Measurements from ENCODE around the gene FAM210A. TPM values are rescaled to one million over a fixed set of nuclear protein-coding genes. Genes with fewer than 3 reads are reported as not detected.
"Not testable (repeated sequence)": the region's sequence is repeated elsewhere in the genome, so short reads cannot be mapped to it uniquely, and the experiment has no call there.

The FAM210A gene
- total RNA-seq, 1 donor from 2014 or later = 19.6 TPM

DNA sequence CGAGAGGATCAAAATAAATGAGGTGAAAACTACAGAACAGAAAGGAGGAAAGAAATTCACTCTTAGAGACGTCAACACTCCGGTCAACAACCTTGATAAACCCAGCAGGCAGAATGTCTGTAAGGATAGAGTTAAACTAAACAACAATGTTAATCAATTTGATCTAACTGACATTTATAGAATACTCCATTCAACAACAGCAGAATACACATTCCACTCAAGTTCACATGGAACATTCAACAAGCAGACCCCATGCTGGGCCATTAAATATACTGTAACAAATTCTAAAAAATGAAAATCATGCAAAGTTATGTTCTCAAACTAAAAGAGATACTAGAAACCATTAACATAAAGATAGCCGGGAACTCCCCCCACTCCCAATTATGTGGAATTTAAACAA, 41.8 kb downstream of the FAM210A start:
- H3K4me3 Mint-ChIP-seq (ENCODE audit: unreplicated experiment) = no peak overlapping the region
- peaks cover 30% of the 10 kb centered on the region for H3K4me1 Mint-ChIP-seq (ENCODE audit: low read depth)
- DNase-seq (ENCODE audit: low spot score) = no peak
- TF ChIP-seq, protein P1, sequence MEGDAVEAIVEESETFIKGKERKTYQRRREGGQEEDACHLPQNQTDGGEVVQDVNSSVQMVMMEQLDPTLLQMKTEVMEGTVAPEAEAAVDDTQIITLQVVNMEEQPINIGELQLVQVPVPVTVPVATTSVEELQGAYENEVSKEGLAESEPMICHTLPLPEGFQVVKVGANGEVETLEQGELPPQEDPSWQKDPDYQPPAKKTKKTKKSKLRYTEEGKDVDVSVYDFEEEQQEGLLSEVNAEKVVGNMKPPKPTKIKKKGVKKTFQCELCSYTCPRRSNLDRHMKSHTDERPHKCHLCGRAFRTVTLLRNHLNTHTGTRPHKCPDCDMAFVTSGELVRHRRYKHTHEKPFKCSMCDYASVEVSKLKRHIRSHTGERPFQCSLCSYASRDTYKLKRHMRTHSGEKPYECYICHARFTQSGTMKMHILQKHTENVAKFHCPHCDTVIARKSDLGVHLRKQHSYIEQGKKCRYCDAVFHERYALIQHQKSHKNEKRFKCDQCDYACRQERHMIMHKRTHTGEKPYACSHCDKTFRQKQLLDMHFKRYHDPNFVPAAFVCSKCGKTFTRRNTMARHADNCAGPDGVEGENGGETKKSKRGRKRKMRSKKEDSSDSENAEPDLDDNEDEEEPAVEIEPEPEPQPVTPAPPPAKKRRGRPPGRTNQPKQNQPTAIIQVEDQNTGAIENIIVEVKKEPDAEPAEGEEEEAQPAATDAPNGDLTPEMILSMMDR (IDR thresholded peaks at IDR 0.05) = no peak
- H3K27me3 Mint-ChIP-seq (ENCODE audit: low read depth) = no peaks in the 10 kb centered on the region
- no peaks in the 10 kb centered on the region for H3K9me3 Mint-ChIP-seq (ENCODE audit: low read depth)
- H3K27ac Mint-ChIP-seq (ENCODE audit: unreplicated experiment) = no peak overlapping the region
- peaks cover 1% of the 10 kb centered on the region for H3K36me3 Mint-ChIP-seq (ENCODE audit: low read depth)

DNA sequence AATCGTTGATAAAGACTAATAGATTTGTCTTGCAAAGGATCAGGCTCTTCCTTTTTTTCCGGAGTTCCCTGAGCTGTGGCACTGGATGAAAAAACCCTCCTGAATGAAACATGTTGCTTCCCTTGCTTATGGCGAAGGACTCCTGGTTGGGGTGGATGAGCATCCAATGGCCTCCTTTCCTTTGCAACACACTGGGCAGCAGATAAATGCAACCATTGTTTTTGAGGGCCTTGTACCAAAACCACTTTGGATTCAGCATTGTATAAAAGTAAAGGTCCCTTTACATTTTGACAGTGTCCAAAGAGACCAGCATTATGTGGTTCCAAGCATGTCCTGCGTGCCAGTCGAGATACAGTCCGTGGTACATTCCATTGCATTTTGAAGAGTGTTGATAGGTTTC, 44.7 kb downstream of the FAM210A start:
- DNase-seq (ENCODE audit: low spot score) = no peak
- Mint-ChIP-seq H3K27me3 (ENCODE audit: low read depth) (no peaks in the 10 kb centered on the region), H3K4me1 (ENCODE audit: low read depth) (peaks cover 41% of the 10 kb centered on the region), H3K4me3 (ENCODE audit: unreplicated experiment) (no peak overlapping the region), H3K27ac (ENCODE audit: unreplicated experiment) (no peak overlapping the region), H3K36me3 (ENCODE audit: low read depth) (peaks cover 2% of the 10 kb centered on the region), H3K9me3 (ENCODE audit: low read depth) (peaks cover under 1% of the 10 kb centered on the region)
- TF ChIP-seq, protein P1 (IDR thresholded peaks at IDR 0.05) = no peak

DNA sequence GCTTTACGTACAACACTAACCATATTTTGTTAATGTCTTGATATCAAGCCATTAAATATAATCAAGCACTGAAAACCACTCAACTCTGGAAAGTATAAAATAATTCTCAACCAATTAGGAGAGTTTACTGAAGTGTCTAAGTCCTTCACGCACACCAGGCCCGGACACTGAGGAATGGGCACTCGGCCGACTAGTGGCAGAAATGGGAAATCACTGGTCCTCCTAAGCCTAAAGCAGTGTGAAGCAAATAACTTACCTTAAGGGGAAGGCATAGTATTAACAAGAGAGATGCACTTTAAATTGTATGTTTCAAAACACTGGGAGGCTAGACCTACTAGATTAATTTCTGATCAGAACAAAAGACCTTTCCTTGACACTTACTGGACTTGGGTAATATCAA, 45.7 kb downstream of the FAM210A start:
- Mint-ChIP-seq H3K27ac (ENCODE audit: unreplicated experiment) (no peak overlapping the region), H3K4me3 (ENCODE audit: unreplicated experiment) (no peak overlapping the region), H3K36me3 (ENCODE audit: low read depth) (peaks cover 4% of the 10 kb centered on the region), H3K27me3 (ENCODE audit: low read depth) (no peaks in the 10 kb centered on the region), H3K9me3 (ENCODE audit: low read depth) (peaks cover 5% of the 10 kb centered on the region), H3K4me1 (ENCODE audit: low read depth) (peaks cover 35% of the 10 kb centered on the region)
- DNase-seq (ENCODE audit: low spot score) = no peak
- TF ChIP-seq, protein P1 (IDR thresholded peaks at IDR 0.05) = peak; percentile 74

DNA sequence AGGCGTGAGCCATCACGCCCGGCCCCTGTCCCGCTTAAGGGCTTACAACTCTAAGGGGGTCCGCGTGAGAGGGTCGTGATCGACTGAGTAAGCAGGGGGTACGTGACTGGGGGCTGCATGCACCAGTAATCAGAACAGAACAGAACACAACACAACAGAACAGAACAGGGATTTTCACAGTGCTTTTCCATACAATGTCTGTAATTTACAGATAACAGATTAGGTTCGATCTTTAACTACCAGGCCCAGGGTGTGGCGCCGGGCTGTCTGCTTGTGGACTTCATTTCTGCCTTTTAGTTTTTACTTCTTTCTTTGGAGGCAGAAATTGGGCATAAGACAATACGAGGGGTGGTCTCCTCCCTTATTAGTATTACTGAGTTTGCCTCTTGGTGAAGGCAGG, 49.0 kb downstream of the FAM210A start:
- H3K36me3 Mint-ChIP-seq (ENCODE audit: low read depth); H3K27ac Mint-ChIP-seq (ENCODE audit: unreplicated experiment); H3K9me3 Mint-ChIP-seq (ENCODE audit: low read depth); H3K27me3 Mint-ChIP-seq (ENCODE audit: low read depth); H3K4me3 Mint-ChIP-seq (ENCODE audit: unreplicated experiment); DNase-seq (ENCODE audit: low spot score): not testable (repeated sequence)
- H3K4me1 Mint-ChIP-seq (ENCODE audit: low read depth) = peaks cover 27% of the 10 kb centered on the region

DNA sequence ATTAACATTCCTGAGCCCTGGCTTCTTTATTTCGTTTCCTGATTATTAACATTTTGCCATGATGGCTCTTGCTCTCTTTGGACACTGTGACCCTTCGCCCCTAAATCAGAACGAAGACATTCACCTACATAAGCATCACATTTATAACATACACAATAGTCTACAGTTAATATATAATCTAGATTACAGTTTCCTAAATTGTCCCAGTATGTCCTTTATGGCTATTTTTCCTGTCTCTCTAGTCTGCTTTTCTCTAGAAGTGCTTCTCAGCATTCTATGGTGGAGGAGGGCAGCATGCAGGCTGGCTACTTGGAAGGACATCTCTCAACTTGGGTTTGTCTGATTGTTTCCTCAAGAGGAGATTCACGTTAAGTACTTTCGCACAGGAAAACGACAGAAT, 49.9 kb downstream of the FAM210A start:
- Mint-ChIP-seq H3K27ac (ENCODE audit: unreplicated experiment) (peak overlapping the region; percentile 27), H3K4me1 (ENCODE audit: low read depth) (peaks cover 30% of the 10 kb centered on the region), H3K4me3 (ENCODE audit: unreplicated experiment) (no peak overlapping the region), H3K27me3 (ENCODE audit: low read depth) (no peaks in the 10 kb centered on the region), H3K9me3 (ENCODE audit: low read depth) (peaks cover 5% of the 10 kb centered on the region), H3K36me3 (ENCODE audit: low read depth) (peaks cover 4% of the 10 kb centered on the region)
- TF ChIP-seq, protein P1 (IDR thresholded peaks at IDR 0.05) = no peak
- DNase-seq (ENCODE audit: low spot score) = no peak

DNA sequence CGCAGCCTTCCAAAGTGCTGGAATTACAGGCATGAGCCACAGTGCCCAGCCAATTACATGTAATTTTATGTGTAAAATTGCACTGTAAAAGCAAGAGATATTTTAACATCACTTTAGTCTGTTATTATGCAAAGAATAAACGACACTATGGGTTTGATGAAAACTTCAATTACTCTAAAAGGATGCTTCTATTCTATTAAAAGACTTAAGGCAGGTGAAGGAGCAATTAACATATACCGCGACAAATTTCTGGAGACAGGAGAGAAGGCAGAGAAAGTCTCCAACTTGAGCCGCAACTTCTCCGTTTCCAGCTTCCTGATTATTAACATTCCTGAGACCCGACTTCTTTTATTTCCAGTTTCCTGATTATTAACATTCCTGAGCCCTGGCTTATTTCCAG, 53.7 kb downstream of the FAM210A start:
- no peak for DNase-seq (ENCODE audit: low spot score)

More for the DNA sequence above, 53.7 kb downstream of the FAM210A start:
- TF ChIP-seq, protein P1 (IDR thresholded peaks at IDR 0.05) = no peak
- H3K9me3 Mint-ChIP-seq (ENCODE audit: low read depth) = peaks cover 5% of the 10 kb centered on the region
- H3K27me3 Mint-ChIP-seq (ENCODE audit: low read depth) = no peaks in the 10 kb centered on the region
- peaks cover 12% of the 10 kb centered on the region for H3K36me3 Mint-ChIP-seq (ENCODE audit: low read depth)
- H3K4me1 Mint-ChIP-seq (ENCODE audit: low read depth) = peaks cover 15% of the 10 kb centered on the region
- no peak overlapping the region for H3K4me3 Mint-ChIP-seq (ENCODE audit: unreplicated experiment)
- peak overlapping the region; percentile 29 for H3K27ac Mint-ChIP-seq (ENCODE audit: unreplicated experiment)
